ENCODE results near the gene LTC4S. TPM values are rescaled to one million over a fixed set of nuclear protein-coding genes. Genes with fewer than 3 reads are reported as not detected.

The LTC4S gene
- total and polyA plus RNA-seq, 9 of the 15 experiments (the other 6 are each of a cell fraction or from before 2014, with no cell fraction given) = 0.17 to 0.77 (median 0.75) TPM; not detected in 6

GRCh38 chr5:179818746-179819295 is 25.0 kb downstream of the LTC4S start (continued):
- TF ChIP-seq ZNF224 (CRISPR knock-in tag; IDR thresholded peaks at IDR 0.05) (no peak), TEAD1 (CRISPR knock-in tag; IDR thresholded peaks at IDR 0.05) (peak; percentile 19 to 20; a peak in 1 of 4 replicates), ELK1 (CRISPR knock-in tag; IDR thresholded peaks at IDR 0.05) (no peak), UBTF (IDR thresholded peaks at IDR 0.05; ENCODE audit: borderline replicate concordance in 1 of 2, low read depth in 2 of 2, low read length in 2 of 2) (peak; percentile 85 to 86; a peak in 3 of 4 replicates), FOXJ2 (tag; IDR thresholded peaks at IDR 0.05) (peak; percentile 97), ZFX (CRISPR knock-in tag; IDR thresholded peaks at IDR 0.05) (peak; percentile 92), KLF13 (tag; IDR thresholded peaks at IDR 0.05; ENCODE audit: borderline replicate concordance, low read depth) (no peak), ZSCAN32 (CRISPR knock-in tag; IDR thresholded peaks at IDR 0.05) (no peak), ZNF280A (IDR thresholded peaks at IDR 0.05; ENCODE audit: low read depth, partially characterized antibody) (no peak), SIRT6 (IDR thresholded peaks at IDR 0.05; ENCODE audit: low read depth, low read length) (no peak), HDAC6 (IDR thresholded peaks at IDR 0.05; ENCODE audit: low read depth, low read length) (no peak), FOXP1 (CRISPR knock-in tag; IDR thresholded peaks at IDR 0.05) (peak; percentile 67; the same call in 1 of the 2 replicates), ZNF75A (CRISPR knock-in tag; IDR thresholded peaks at IDR 0.05) (no peak), NCOA2 (IDR thresholded peaks at IDR 0.05; ENCODE audit: partially characterized antibody in 2 of 2) (no peak), BCLAF1 (IDR thresholded peaks at IDR 0.05; ENCODE audit: borderline replicate concordance in 1 of 2, control insufficient read depth in 1 of 2, low read depth in 2 of 2, low read length in 1 of 2) (0 out of 4 replicates have a peak, but pooled peaks of 1 of the 2 experiments have one; percentile 52), CBX8 (IDR thresholded peaks at IDR 0.05; ENCODE audit: borderline replicate concordance, extremely low read depth, low read depth, low read length, poor library complexity, severe bottlenecking) (no peak)

Measured in K562 (cell line).